Esophagus mucosa (tissue), 1 donor: ENCODE measurements around the gene TNP2. TPM values are rescaled to one million over a fixed set of nuclear protein-coding genes. Genes with fewer than 3 reads are reported as not detected.

ENCODE experiments used
- ATAC-seq: fragments of 200-7000 bp; cut with Tn5 transposase; one replicate; pipeline ENCODE4 v1.9.1; 2020
- total RNA-seq: library from RNA; stranded (reverse); gene quantifications from one replicate; pipeline ENCODE4 v1.2.4, GENCODE V29; 2023
- donor health status: DM: yes; HTN: yes; CAD: no.

TNP2 gene
- total RNA-seq, 1 donor from 2014 or later, result not detected

- ATAC-seq, result peak; percentile 81
Observed at GRCh38 chr16:11255737-11256660, 13.1 kb downstream of the TNP2 start, which contains the start of gene SOCS1. SOCS1 (minus strand) TSS chr16:11256204; CDS start chr16:11255478, 726 bp downstream.

GRCh38 chr16:11254913-11255736 lies 14.0 kb downstream of the TNP2 start:
- peak; percentile 32 for ATAC-seq

- no peak for ATAC-seq
Observed at GRCh38 chr16:11253995-11254912, 14.9 kb downstream of the TNP2 start.

- ATAC-seq, result no peak
Observed at GRCh38 chr16:11253009-11253994, 15.8 kb downstream of the TNP2 start.

- ATAC-seq, result no peak
Observed at GRCh38 chr16:11252482-11252931, 16.6 kb downstream of the TNP2 start.

- ATAC-seq, result no peak
Observed at GRCh38 chr16:11251525-11252481, 17.3 kb downstream of the TNP2 start.

- no peak for ATAC-seq
Observed at GRCh38 chr16:11250786-11251524, 18.2 kb downstream of the TNP2 start.

GRCh38 chr16:11250091-11250785 lies 18.9 kb downstream of the TNP2 start:
- no peak for ATAC-seq

- no peak for ATAC-seq
Observed at GRCh38 chr16:11249233-11250061, 19.7 kb downstream of the TNP2 start.

GRCh38 chr16:11248133-11248532 lies 21.0 kb downstream of the TNP2 start:
- ATAC-seq, result peak; percentile 91

GRCh38 chr16:11245988-11246387 lies 23.1 kb downstream of the TNP2 start:
- no peak for ATAC-seq

- ATAC-seq, result no peak
Observed at GRCh38 chr16:11245222-11245737, 23.8 kb downstream of the TNP2 start.

- ATAC-seq, result no peak
Observed at GRCh38 chr16:11242658-11243057, 26.5 kb downstream of the TNP2 start.

- no peak for ATAC-seq
Observed at GRCh38 chr16:11241480-11242204, 27.5 kb downstream of the TNP2 start.

GRCh38 chr16:11240636-11241473 lies 28.3 kb downstream of the TNP2 start:
- no peak for ATAC-seq
